ENCODE measurements around the gene HLA-DRB5.
"Not testable (repeated sequence)": the region's sequence is repeated elsewhere in the genome, so short reads cannot be mapped to it uniquely, and the experiment has no call there.

HLA-DRB5 gene

GRCh38 chr6:32529697-32530430 lies at the start of gene HLA-DRB5:
Gene HLA-DRB5, minus strand, starts transcription at chr6:32530287. Its CDS starts 63 bp downstream, at chr6:32530224.
- no peak for DNase-seq

DNA sequence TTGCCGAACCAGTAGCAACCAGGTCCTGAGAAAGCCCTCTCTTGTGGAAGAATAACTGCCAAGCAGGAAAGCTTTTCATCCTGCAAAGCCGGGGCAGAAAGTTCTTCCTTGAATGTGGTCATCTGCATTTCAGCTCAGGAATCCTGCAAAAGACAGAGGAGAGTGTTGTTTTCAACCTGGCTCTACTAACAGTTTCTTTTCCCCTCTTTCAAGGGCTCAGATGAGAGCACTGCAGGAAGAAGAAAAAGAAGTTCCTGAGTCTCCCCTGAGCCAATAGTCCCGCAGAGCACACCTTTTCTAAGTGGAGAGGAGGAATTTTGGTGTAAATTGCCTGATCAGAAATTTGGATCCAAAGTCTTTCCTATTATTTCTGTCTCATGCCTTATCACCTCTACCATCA lies 48.9 kb upstream of the HLA-DRB5 start:
- DNase-seq, result no peak

- DNase-seq, result not testable (repeated sequence)
Measured at GRCh38 chr6:32577493-32577892, 47.4 kb upstream of the HLA-DRB5 start.

DNA sequence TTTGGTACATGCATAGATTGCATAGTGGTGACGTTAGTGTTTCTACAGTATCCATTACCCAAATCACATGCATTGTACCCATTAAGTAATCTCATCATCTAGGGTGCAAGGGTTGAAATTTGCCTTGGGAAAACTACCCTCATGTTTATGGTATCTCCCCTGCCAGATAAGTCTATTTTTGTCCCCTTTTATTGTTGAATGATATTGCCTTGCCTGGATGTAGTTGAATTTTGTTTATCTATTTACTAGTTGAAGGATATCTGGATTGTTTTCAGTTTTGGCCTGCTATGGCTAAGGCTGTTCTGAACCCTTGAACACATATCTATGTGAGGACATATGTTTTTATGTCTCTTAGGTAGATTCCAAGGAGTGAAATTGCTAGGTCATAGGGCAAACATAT lies 46.2 kb upstream of the HLA-DRB5 start:
- DNase-seq, result no peak

GRCh38 chr6:32570363-32570905 lies 40.3 kb upstream of the HLA-DRB5 start:
- DNase-seq, result no peak

DNA sequence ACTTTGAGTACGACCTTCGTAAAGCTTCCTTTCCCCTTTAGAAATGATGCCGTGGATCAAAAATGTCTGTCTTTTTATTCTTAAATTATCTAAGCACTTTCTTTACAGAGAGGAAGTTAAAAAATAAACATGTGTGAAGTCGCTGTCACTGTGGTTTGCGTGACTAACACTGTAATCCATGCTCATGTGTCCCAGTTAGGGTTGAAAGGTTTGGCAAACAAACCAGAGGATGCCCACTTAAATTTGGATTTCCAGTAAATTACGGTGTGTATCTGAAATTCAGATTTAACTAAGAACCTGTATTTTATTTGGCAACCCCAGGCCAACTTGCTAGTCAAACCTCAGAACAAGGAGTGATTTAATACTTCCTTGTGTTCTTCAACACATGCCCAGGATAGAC lies 38.5 kb upstream of the HLA-DRB5 start:
- no peak for DNase-seq

DNA sequence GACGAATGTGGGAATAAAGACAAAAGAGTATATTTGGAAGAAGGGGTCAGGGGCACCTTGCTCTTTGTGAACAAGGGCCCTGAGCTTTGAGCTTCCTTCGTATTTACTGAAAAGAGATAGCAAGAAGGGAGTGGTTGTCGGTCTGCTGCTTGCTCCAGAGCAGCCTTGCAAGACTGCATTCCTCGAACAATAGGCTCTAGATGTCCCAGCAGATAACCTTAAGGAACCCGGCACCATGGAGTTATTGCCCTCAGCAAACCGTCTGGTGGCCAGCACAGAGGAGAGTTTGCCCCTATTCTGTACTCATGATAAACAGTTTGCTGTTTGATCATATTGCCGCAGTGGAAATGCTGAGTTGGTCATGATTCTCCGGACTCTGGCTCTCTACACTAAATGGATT lies 36.9 kb upstream of the HLA-DRB5 start:
- no peak for DNase-seq

- no peak for DNase-seq
Measured at GRCh38 chr6:32565511-32565910, 35.4 kb upstream of the HLA-DRB5 start.

DNA sequence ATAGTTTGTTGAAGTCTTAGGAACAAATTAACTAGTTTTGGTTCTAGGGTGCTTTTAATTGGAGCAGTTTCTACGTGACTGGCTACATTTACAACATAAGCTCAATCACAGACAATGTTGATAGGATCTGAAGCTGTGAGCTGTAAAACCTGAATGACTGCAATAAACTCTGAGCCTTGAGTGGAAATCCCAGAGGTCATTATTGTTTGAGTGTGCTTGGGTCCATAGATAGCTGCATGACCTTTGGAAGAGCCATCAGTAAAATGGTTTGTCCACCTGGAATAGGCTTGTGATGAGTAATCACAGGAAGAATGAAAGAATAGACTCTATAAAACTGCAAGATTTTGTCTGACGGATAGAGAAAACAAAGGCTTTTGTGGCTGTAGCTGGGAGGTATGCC lies 32.9 kb upstream of the HLA-DRB5 start:
- no peak for DNase-seq

DNA sequence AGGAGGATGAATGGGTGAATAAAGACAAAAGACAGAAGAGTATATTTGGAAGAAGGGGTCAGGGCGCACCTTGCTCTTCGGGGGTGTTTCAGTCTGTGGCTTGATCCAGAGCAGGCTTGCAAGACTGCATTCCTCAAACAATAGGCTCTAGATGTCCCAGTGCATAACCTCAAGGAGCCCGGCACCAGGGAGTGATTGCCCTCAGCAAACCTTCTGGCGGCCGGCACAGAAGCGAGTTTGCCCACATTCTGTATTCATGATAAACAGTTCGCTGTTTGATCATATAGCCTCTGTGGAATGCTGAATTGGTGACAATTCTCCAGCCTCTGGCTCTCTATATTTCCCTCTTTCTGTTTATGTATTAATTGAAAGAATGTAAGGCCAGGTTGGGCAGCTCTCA lies 29.7 kb upstream of the HLA-DRB5 start:
- DNase-seq, result no peak

- DNase-seq, result no peak
Measured at GRCh38 chr6:32558426-32559057, 28.5 kb upstream of the HLA-DRB5 start.

DNA sequence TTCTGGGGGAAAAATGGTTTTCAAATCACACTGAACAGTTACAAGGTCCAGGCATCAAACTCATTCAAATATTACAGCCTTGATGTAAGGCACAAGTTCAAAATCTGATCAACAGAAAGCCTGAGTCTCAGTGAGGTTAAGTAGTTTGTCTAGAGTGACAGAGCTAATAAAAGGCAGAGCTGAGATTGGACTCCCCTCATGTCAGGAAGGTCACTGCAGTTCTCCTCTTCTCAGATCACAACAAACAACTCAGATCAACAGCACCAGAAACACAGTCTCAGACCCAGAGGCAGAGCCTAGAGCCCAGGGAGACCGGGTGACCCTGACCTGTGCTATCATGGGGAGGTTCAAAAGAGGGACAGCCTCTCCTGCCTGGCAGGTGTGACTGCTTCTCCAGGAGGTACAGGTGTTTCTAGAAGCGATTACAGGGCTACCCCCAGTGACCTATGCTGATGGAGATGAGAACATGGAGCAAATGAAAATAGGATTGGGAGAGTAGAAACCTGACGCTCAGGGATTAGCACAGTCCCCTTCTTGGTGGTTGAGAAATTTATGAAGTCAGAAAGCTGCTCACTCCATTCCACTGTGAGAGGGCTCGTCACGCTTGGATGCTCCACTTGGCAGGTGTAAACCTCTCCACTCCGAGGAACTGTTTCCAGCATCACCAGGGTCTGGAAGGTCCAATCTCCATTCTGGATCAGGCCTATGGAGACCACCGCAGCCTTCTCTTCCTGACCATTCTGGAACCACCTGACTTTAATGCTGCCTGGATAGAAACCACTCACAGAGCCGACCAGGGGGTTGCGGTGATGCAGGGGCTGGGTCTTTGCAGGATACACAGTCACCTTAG lies 24.3 kb upstream of the HLA-DRB5 start:
- no peak for DNase-seq

GRCh38 chr6:32553037-32553742 lies 23.1 kb upstream of the HLA-DRB5 start:
- DNase-seq, result no peak

DNA sequence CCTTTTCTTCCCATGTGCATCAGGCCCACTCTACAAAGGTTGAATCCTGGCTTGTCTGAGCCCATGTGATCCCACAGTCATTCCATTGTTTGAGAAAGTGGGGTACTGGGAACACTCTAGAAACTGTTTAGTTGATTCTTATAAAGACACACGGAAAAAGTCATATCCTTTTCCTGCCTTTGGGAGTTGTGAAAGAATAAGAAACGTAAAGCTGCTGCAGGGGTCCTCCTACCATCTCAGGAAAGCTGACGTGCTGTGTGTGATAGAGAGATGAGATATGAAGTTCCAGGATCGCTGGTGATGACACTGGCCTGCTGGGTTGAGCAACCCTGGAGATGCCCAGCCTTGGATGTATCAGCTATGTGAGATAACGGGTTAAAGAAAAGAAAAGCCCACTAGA lies 21.3 kb upstream of the HLA-DRB5 start:
- no peak for DNase-seq

DNA sequence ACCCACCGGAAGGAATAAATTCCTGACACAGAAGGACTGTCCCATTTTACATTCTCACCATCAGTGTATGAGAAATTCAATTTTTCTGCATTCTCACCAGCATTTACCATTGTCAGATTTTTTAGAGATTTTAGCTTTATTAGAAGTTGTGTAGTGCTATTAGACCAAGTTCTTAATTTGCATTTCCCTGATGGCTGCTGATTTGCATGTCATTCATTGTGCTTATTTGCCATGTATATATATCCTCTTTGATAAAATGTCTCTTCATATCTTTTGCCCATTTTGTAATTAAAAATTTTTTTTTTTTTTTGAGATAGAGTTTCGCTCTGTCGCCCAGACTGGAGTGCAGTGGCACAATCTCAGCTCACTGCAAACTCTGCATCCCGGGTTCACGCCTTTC lies 9.8 kb upstream of the HLA-DRB5 start:
- no peak for DNase-seq

DNA sequence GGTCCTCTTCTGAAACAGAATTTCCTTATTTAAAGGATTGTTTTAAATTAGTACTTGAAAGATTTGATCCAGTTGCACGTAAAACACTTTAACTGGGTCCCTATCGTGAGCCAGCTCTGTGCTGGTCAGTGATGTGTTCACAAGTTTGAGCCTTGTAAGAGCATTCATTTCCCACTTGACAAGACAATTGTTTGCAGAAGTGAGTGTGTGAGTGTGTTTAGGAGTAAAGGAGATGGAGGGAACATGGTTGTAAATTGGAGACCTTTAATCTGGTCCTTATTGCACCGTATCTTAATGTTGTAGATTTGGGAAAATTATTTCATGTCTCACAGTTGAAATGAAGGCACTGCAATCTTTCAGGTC lies 325 bp upstream of the HLA-DRB5 start:
- DNase-seq, result not testable (repeated sequence)

DNA sequence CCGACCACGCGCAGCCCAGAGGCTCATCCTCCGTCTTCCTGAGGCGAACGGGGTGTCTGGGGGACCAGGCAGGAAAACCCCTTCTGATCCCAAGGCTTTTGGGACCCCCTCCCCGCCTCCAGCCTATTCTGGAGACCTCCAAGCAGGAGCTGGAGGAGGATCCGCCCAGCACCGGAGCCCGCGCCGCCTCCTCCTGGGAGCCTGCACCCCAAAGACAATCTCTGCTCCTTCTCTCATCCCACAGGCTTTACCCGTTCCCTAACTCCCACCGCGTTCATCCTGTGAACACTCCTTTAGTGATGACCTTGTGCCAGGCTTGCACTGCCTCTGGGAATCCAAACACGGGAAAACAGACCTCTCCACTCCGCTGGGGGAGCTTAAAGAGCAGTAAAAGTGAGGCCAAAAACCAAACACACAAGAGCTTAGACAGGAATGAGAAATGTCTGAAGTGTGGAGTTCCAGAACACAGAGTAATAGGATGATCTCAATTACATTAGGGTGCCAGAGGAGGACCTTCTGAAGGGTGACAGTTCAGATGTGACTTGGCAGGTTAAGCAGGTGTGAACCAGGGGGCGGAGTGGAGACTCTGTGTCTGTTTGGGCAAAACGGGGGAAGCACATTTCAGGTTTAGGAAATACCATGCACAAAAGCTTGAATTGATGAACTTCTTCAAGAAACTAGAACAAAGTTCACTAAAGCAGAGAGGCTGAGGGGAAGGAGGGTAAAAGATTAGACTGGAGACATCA lies 7.6 kb downstream of the HLA-DRB5 start:
- DNase-seq, result no peak

GRCh38 chr6:32519910-32520258 lies 10.2 kb downstream of the HLA-DRB5 start:
- no peak for DNase-seq

- DNase-seq, result no peak
Measured at GRCh38 chr6:32519118-32519909, 10.8 kb downstream of the HLA-DRB5 start.

DNA sequence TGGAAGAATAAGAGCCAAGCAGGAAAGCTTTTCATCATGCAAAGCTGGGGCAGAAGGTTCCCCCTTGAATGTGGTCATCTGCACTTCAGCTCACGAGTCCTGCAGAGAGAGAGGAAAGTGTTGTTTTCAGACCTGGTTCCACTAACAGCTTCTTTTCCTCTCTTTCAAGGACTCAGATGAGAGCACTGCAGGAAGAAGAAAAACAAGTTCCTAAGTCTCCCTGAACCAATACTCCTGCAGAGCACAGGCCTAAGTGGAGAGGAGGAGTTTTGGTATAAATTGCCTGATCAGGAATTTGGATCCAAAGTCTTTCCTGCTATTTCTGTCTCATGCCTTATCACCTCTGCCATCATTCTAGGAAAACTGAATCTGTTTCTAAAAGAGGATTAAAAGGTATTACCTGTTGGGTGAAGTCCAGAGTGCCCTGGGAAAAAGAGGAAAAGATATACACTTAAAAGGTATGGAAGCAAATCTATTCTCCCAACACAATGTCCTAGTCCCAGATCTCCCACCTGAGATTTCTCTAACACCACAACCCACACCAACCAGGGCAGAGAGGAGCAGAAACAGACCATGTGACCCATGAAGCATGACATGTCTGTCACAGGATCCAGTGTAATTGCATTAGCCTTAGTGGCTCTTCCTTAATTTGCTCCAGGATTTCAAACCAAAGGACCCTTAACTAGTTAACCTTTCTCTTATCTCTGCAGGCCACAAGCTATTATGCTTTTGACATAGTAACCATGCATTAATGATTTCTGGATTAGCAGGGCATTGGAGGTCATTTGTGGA lies 12.2 kb downstream of the HLA-DRB5 start:
- DNase-seq, result no peak

GRCh38 chr6:32501016-32501415 lies 29.1 kb downstream of the HLA-DRB5 start:
- DNase-seq, result no peak

All from SHP77 (cell line).